Karpas-422 (cell line): ENCODE results near the gene C19orf81. TPM values are rescaled to one million over a fixed set of nuclear protein-coding genes. Genes with fewer than 3 reads are reported as not detected.

Experiments used
- DNase-seq: peaks from one replicate; pipeline ENCODE4 v3.0.0-alpha.2; 2015
- H2AFZ ChIP-seq: fragments of 200-600 bp; sonication (generic); 2 replicates; pipeline ENCODE4 v1.6.1; 2014; ENCODE audit warnings: antibody characterized with exemption, low read length, mixed read lengths
- H3K27ac ChIP-seq: fragments of 200-600 bp; sonication (generic); 2 replicates; pipeline ENCODE4 v1.5.1; 2014; ENCODE audit warnings: mild to moderate bottlenecking, low read length, moderate library complexity
- H3K27me3 ChIP-seq: fragments of 200-600 bp; sonication (generic); 2 replicates; pipeline ENCODE4 v1.6.1; 2014; ENCODE audit warnings: low read length, mixed read lengths
- H3K36me3 ChIP-seq: fragments of 200-600 bp; sonication (generic); 2 replicates; pipeline ENCODE4 v1.6.1; 2014; ENCODE audit warnings: low read length, mixed read lengths; ENCODE audit not compliant: insufficient read depth
- H3K4me1 ChIP-seq: fragments of 200-600 bp; sonication (generic); 2 replicates; pipeline ENCODE4 v1.6.1; 2014; ENCODE audit warnings: mild to moderate bottlenecking, low read length, mixed read lengths
- H3K4me2 ChIP-seq: fragments of 200-600 bp; sonication (generic); 2 replicates; pipeline ENCODE4 v1.6.1; 2014; ENCODE audit warnings: low read length, low read depth, mild to moderate bottlenecking; ENCODE audit not compliant: poor library complexity, severe bottlenecking
- H3K4me3 ChIP-seq: fragments of 200-600 bp; sonication (generic); 2 replicates; pipeline ENCODE4 v1.5.1; 2014; ENCODE audit warnings: mild to moderate bottlenecking, antibody characterized with exemption, low read length, mixed read lengths
- H3K79me2 ChIP-seq: fragments of 200-600 bp; sonication (generic); 2 replicates; pipeline ENCODE4 v1.6.1; 2014; ENCODE audit warnings: mild to moderate bottlenecking, low read length, mixed read lengths
- H3K9ac ChIP-seq: fragments of 200-600 bp; sonication (generic); 2 replicates; pipeline ENCODE4 v1.6.0; 2014; ENCODE audit warnings: low read length
- H3K9me2 ChIP-seq: fragments of 200-600 bp; sonication (generic), shearing (Covaris generic); replicated peaks from 2 replicates; pipeline ENCODE4 v1.6.0; 2014; ENCODE audit warnings: mild to moderate bottlenecking, low read length, moderate library complexity; ENCODE audit not compliant: insufficient read depth
- H3K9me3 ChIP-seq: fragments of 300-700, 200-600 bp; sonication (generic); 2 replicates; pipeline ENCODE4 v1.6.1; 2014; ENCODE audit warnings: low read length, mixed read lengths
- H4K20me1 ChIP-seq: fragments of 200-600 bp; sonication (generic); 2 replicates; pipeline ENCODE4 v1.6.1; 2014; ENCODE audit warnings: mild to moderate bottlenecking, antibody characterized with exemption, low read length, low read depth; ENCODE audit not compliant: insufficient read depth
- total RNA-seq: library from RNA; depleted of rRNA; stranded (reverse); fragments of >200 nt; shearing (Covaris generic); gene quantifications from 2 replicates; pipeline ENCODE4 v1.2.3, GENCODE V29; 2014; ENCODE audit warnings: low replicate concordance

Gene C19orf81
- total RNA-seq, 1 experiment from 2014 or later = not detected

DNA sequence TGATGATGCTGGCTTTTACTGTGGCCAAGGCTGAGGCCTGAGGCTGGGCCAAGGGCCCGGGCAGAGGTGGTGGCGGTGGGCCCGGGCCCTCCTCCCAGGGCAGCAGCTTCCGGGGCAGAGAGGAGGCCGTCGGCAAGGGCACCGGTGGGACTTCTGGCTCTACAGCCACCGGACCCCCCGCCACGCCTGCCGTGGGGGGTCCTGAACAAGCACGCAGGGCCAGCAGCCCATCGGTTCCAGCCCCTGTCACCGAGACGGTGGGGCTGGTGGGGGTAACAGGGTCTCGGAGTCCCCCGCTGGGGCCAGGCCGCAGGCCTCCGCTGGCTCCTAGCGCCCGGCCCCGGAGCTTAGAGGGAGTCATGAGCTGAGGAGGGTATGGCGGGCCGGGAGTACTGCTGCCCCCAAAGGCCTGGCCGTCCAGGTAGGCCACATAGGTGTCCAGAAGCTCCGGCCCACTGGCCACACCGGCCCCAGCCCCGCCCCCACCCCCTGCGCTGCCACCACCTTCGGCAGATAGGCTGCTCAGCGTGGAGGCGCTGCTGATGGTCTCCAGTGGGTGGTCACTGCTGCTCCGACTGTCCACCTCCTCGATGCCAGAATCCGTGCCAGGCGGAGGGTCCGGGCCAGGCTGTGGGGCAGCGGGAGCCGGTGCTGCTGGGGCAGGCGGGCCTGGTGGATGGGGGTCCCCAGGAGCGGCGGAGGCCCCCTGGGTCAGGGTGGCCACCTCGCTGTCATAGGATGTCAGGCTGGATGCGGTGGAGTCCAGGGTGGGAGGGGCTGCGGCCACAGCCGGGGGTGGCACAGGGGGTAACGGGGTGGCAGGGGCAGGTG, 17.3 kb downstream of the C19orf81 start:
- Histone ChIP-seq H3K9me3 (no peaks in the 10 kb centered on the region), H2AFZ (no peak overlapping the region), H3K36me3 (no peaks in the 10 kb centered on the region), H3K9ac (no peak overlapping the region), H4K20me1 (no peaks in the 10 kb centered on the region), H3K27me3 (no peaks in the 10 kb centered on the region; the same call in 1 of the 2 replicates), H3K9me2 (no peaks in the 10 kb centered on the region), H3K4me3 (no peak overlapping the region), H3K79me2 (no peaks in the 10 kb centered on the region), H3K4me2 (no peak overlapping the region), H3K4me1 (no peaks in the 10 kb centered on the region; the same call in 1 of the 2 replicates), H3K27ac (no peak overlapping the region)
- no peak for DNase-seq

DNA sequence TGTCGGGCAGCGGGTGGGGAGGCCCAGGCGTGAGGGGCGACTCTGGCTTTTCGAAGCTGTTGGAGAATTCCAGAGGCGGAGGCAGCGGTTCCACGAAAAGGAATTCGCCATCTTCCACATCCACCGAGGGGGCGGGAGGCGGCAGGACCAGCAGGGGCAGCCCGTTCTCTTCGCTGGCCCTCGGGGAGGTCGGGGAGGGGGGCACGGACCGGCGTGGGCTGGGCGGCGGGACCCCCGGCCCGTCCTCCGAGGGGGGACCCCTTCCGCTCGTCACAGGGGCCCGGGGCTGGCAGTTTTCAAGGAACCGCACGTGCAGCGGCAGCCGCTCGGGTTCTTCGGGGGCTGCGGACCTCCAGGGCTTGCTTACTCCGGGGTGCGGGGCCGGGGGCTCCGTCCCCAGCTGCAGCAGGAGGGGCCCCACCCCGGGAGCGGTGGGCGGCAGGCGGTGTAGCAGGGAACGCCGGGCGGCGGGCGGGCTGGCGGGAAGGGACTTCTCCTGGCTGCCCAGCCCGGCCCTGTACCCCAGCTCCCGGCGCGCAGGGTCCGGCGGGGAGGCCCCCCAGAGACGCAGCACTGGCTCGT, 18.0 kb downstream of the C19orf81 start:
- H3K9ac ChIP-seq = no peak overlapping the region
- no peaks in the 10 kb centered on the region; the same call in 1 of the 2 replicates for H3K27me3 ChIP-seq
- no peaks in the 10 kb centered on the region for H3K9me3 ChIP-seq
- no peaks in the 10 kb centered on the region for H3K36me3 ChIP-seq
- no peaks in the 10 kb centered on the region for H4K20me1 ChIP-seq
- no peak overlapping the region for H3K4me2 ChIP-seq
- H3K27ac ChIP-seq = no peak overlapping the region
- no peaks in the 10 kb centered on the region for H3K79me2 ChIP-seq
- no peaks in the 10 kb centered on the region for H3K9me2 ChIP-seq
- no peaks in the 10 kb centered on the region for H3K4me1 ChIP-seq
- DNase-seq = no peak
- H2AFZ ChIP-seq = no peak overlapping the region
- no peak overlapping the region for H3K4me3 ChIP-seq

DNA sequence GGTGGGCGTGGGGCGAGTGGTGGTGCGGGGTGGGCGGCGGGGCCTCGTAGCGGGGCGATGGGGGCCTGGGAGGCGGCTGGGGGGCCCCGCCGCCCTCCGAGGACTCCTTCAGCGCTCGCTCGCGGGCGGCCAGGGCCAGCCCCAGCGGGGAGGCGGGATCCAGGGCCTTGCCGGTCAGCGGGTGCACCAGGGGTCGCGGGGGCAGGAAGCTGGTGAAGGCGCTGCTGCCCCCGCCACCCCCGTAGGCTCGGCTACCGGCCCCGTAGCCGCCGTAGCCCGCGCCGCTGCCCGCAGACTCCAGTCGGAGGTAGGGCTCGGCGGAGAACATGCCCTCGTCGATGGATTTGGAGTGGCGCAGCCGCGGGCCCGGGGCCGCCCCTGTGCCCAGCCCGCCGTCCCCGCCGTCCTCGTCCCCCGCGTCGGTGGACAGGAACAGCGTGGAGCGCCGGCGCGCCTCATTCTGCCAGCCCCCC, 18.6 kb downstream of the C19orf81 start:
- Histone ChIP-seq H3K9me2 (no peaks in the 10 kb centered on the region), H3K4me2 (no peak overlapping the region), H3K4me1 (no peaks in the 10 kb centered on the region), H4K20me1 (no peaks in the 10 kb centered on the region), H3K36me3 (no peaks in the 10 kb centered on the region), H3K27ac (no peak overlapping the region), H2AFZ (no peak overlapping the region), H3K4me3 (no peak overlapping the region), H3K9me3 (no peaks in the 10 kb centered on the region), H3K79me2 (no peaks in the 10 kb centered on the region), H3K9ac (no peak overlapping the region), H3K27me3 (no peaks in the 10 kb centered on the region; the same call in 1 of the 2 replicates)
- DNase-seq = no peak

DNA sequence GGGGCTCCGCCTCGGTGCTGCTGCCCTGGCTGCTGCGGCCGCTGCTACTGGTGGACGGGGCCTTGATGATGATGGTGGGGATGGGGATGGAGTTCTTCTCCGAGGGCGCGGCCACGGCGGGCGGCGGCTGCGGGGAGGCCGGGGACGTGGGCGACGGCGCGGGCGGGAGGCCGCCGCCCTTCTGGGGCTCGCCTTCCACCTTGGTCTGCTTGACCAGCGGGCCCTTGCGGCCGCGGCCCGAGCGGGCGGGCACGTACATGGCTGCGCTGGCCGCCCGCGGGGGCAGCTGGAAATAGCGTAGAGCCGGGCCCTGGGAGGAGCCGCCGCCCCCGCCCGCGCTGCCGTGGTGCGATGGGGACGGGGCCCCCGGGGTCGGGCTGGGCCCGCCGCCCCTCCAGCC, 19.2 kb downstream of the C19orf81 start:
- H3K4me3 ChIP-seq = no peak overlapping the region
- no peaks in the 10 kb centered on the region for H3K9me2 ChIP-seq
- no peaks in the 10 kb centered on the region for H4K20me1 ChIP-seq
- no peaks in the 10 kb centered on the region; the same call in 1 of the 2 replicates for H3K27me3 ChIP-seq
- no peak overlapping the region for H2AFZ ChIP-seq
- no peaks in the 10 kb centered on the region for H3K36me3 ChIP-seq
- no peak for DNase-seq
- H3K4me2 ChIP-seq = no peak overlapping the region
- no peaks in the 10 kb centered on the region for H3K9me3 ChIP-seq
- H3K9ac ChIP-seq = no peak overlapping the region
- no peaks in the 10 kb centered on the region for H3K79me2 ChIP-seq
- H3K27ac ChIP-seq = no peak overlapping the region
- H3K4me1 ChIP-seq = no peaks in the 10 kb centered on the region

DNA sequence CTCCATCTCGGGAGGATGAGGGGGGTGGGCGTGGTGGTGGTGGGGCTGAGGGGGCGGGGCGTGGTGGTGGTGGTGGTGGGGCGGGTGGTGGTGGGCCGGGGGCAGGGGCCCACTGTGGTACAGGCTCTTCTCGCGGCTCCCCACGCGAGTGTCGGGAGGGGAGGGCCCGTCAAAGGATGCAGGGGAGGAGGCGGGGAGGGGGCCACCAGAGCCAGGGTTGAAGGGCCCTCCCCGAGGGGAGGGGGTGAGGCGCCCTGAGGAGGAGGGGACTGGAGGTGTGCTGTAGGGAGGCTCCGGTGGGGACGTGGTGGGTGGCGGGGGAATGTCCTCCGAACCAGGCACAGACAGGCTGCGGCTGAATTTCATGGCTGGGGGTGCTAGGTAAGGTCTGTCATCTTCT, 19.6 kb downstream of the C19orf81 start:
- H3K27ac ChIP-seq = no peak overlapping the region
- no peak overlapping the region for H2AFZ ChIP-seq
- H3K4me1 ChIP-seq = no peaks in the 10 kb centered on the region
- H4K20me1 ChIP-seq = no peaks in the 10 kb centered on the region
- H3K9me2 ChIP-seq = no peaks in the 10 kb centered on the region
- H3K9me3 ChIP-seq = no peaks in the 10 kb centered on the region
- H3K36me3 ChIP-seq = no peaks in the 10 kb centered on the region
- H3K4me3 ChIP-seq = no peak overlapping the region
- no peak overlapping the region for H3K4me2 ChIP-seq
- no peaks in the 10 kb centered on the region for H3K79me2 ChIP-seq
- H3K9ac ChIP-seq = no peak overlapping the region
- DNase-seq = no peak
- H3K27me3 ChIP-seq = no peaks in the 10 kb centered on the region; the same call in 1 of the 2 replicates

DNA sequence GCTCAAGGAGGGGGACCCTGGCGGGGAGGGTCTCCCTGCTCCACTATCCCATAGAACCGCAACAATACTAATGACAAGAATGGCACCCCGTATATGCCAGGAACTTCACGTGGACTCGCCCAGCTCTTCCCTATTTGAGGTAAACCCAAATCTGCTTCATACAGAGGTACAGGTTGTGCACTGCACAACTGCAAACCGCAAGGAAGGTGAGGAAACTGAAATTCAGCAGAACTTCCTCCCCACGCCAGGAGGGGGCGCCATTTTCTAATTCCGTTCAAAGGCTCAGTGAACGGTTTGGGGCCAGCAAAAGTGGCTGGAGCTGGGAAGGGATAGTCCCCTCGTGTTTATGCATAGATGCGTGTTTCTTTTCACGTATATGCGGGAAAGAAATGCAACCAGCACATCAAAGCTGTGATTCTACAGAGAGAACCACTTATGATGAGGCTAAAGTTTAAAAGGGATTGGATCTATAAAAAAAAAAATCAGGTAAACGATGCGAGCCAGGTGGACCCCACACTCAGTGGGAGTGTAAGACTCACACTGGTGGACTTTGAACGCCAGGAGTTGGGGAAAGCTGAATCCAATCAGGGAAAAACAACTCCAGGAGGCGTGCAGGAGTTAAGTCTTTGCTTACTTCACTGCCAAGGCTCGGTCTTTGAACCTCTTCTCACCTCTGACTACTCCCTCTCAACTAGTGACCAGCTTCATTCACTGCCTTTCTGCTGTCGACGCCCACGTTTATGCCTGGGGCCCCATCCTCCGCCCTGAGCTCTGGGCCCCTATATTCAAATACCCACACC, 20.3 kb downstream of the C19orf81 start:
- Histone ChIP-seq H3K27me3 (no peaks in the 10 kb centered on the region; the same call in 1 of the 2 replicates), H3K4me2 (no peak overlapping the region), H3K4me1 (no peaks in the 10 kb centered on the region), H3K79me2 (no peaks in the 10 kb centered on the region), H3K36me3 (no peaks in the 10 kb centered on the region), H3K9ac (no peak overlapping the region), H3K4me3 (no peak overlapping the region), H3K9me3 (no peaks in the 10 kb centered on the region), H3K9me2 (no peaks in the 10 kb centered on the region), H3K27ac (no peak overlapping the region), H2AFZ (no peak overlapping the region), H4K20me1 (no peaks in the 10 kb centered on the region)
- DNase-seq = peak; percentile 84

DNA sequence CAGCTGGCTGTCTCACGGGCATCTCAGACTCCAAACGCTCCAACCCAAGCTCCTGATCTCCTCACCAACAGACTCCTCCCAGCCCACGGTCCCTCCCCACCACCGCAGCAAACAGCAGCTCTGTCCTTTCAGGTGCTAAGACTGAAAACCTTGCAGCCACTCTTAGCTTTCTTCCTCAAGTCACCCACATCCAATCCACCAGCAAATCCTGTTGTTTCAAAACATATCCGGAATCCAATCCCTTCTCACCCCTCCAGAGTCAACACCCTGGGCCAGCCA, 20.8 kb downstream of the C19orf81 start:
- H3K36me3 ChIP-seq = no peaks in the 10 kb centered on the region
- H3K27me3 ChIP-seq = no peaks in the 10 kb centered on the region
- H4K20me1 ChIP-seq = no peaks in the 10 kb centered on the region
- H3K9ac ChIP-seq = no peak overlapping the region
- H3K4me2 ChIP-seq = no peak overlapping the region
- no peak overlapping the region for H2AFZ ChIP-seq
- H3K4me1 ChIP-seq = no peaks in the 10 kb centered on the region
- H3K9me3 ChIP-seq = no peaks in the 10 kb centered on the region
- DNase-seq = no peak
- H3K9me2 ChIP-seq = no peaks in the 10 kb centered on the region
- H3K79me2 ChIP-seq = no peaks in the 10 kb centered on the region
- no peak overlapping the region for H3K27ac ChIP-seq
- no peak overlapping the region for H3K4me3 ChIP-seq

DNA sequence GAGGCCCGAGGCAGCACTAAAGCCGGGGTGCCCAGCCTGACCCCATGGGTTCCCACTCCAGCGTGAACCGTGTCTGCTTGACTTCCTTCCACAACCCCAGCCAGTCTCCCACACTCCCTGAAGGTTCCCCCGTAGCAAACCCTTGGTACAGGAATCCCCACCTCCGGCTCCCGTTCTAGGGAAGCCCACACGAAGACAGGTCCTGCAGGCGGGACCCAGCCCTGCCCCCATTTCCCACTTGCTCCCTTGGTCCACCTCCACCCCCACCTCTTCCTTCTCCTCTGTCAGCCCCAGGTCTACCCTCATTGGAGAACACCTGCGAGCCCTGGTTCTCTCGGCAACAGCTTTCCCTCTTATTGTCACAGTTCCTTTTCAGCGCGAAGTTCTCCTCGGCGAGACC, 23.9 kb downstream of the C19orf81 start:
- Histone ChIP-seq H4K20me1 (no peaks in the 10 kb centered on the region), H3K79me2 (no peaks in the 10 kb centered on the region), H3K4me1 (no peaks in the 10 kb centered on the region), H3K9ac (no peak overlapping the region), H3K27me3 (no peaks in the 10 kb centered on the region), H3K4me2 (no peak overlapping the region), H3K9me3 (no peaks in the 10 kb centered on the region), H3K36me3 (no peaks in the 10 kb centered on the region), H2AFZ (no peak overlapping the region), H3K9me2 (no peaks in the 10 kb centered on the region), H3K27ac (no peak overlapping the region), H3K4me3 (no peak overlapping the region)
- DNase-seq = no peak
